Measurements from ENCODE around the gene HTR4. TPM values are rescaled to one million over a fixed set of nuclear protein-coding genes. Genes with fewer than 3 reads are reported as not detected.

The HTR4 gene
- total RNA-seq, 1 donor from 2014 or later, result not detected

DNA sequence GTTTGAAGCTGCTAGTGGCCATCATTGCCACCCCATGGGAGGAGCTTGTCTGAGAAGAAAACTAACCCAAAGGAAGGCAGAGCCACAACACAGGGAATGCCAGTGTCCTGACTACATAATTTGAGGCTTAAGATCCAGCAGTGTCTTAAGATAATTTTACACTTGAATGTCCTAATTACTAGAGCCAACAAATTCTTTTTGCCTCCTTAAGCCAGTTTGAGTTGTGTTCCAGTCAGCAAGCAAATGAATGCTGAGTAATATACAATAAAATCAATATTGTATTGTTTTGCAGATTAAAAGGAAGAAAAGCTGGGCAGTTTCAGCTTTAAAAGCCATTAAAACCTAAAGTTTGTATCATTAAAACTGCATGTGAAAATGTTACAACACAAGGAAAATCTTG lies 13.9 kb downstream of the HTR4 start:
- H3K27ac Mint-ChIP-seq (ENCODE audit: unreplicated experiment), result no peak overlapping the region
- H3K27me3 Mint-ChIP-seq (ENCODE audit: low read depth), result peaks cover 21% of the 10 kb centered on the region
- no peaks in the 10 kb centered on the region for H3K36me3 Mint-ChIP-seq (ENCODE audit: low read depth)
- DNase-seq (ENCODE audit: low spot score), result no peak
- TF ChIP-seq, protein P1, sequence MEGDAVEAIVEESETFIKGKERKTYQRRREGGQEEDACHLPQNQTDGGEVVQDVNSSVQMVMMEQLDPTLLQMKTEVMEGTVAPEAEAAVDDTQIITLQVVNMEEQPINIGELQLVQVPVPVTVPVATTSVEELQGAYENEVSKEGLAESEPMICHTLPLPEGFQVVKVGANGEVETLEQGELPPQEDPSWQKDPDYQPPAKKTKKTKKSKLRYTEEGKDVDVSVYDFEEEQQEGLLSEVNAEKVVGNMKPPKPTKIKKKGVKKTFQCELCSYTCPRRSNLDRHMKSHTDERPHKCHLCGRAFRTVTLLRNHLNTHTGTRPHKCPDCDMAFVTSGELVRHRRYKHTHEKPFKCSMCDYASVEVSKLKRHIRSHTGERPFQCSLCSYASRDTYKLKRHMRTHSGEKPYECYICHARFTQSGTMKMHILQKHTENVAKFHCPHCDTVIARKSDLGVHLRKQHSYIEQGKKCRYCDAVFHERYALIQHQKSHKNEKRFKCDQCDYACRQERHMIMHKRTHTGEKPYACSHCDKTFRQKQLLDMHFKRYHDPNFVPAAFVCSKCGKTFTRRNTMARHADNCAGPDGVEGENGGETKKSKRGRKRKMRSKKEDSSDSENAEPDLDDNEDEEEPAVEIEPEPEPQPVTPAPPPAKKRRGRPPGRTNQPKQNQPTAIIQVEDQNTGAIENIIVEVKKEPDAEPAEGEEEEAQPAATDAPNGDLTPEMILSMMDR (IDR thresholded peaks at IDR 0.05), result no peak
- no peak overlapping the region for H3K4me3 Mint-ChIP-seq (ENCODE audit: unreplicated experiment)
- H3K9me3 Mint-ChIP-seq (ENCODE audit: low read depth), result no peaks in the 10 kb centered on the region
- H3K4me1 Mint-ChIP-seq (ENCODE audit: low read depth), result no peaks in the 10 kb centered on the region

DNA sequence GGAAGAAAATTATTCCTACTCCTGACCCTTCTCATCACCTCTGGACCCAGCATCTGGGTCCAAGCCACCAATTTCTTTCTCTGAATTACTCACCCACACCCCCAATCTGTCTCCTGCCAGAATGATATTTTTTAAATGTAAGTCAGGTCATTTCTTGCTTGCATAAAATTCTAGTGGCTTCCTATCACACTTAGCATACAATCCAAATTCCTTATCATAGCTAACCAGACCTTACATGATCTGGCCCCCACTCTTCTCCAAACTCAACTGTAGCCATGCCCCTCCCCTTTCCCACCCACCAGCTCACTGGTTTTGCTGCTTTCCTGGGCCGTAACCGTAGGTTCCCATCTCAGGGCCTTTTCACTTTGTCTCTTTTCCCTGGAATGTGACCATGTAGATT lies 15.2 kb downstream of the HTR4 start:
- no peak overlapping the region for H3K27ac Mint-ChIP-seq (ENCODE audit: unreplicated experiment)
- H3K4me3 Mint-ChIP-seq (ENCODE audit: unreplicated experiment), result no peak overlapping the region
- no peaks in the 10 kb centered on the region for H3K4me1 Mint-ChIP-seq (ENCODE audit: low read depth)
- DNase-seq (ENCODE audit: low spot score), result no peak
- TF ChIP-seq, protein P1 (IDR thresholded peaks at IDR 0.05), result no peak
- no peaks in the 10 kb centered on the region for H3K9me3 Mint-ChIP-seq (ENCODE audit: low read depth)
- H3K36me3 Mint-ChIP-seq (ENCODE audit: low read depth), result no peaks in the 10 kb centered on the region
- peaks cover 21% of the 10 kb centered on the region for H3K27me3 Mint-ChIP-seq (ENCODE audit: low read depth)

DNA sequence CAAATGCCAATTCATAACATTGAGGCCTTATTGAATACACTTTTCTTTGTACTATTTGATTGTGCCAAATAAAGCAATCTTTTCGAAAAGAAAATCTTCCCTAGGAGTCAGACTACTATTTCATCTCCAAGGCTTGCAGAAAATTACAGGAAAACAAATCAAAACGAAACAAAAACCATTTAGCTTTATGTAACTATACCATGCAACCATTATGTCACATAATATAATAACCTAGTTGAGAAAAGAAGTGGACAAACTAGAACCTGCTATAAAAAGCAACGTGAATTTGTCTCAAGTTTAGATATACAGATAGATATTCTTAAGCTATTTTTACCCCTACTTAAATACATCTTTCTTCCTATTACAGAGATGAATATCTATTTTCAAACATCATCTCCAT lies 18.0 kb downstream of the HTR4 start:
- TF ChIP-seq, protein P1 (IDR thresholded peaks at IDR 0.05), result no peak
- DNase-seq (ENCODE audit: low spot score), result no peak
- Mint-ChIP-seq H3K27ac (ENCODE audit: unreplicated experiment) (no peak overlapping the region), H3K4me1 (ENCODE audit: low read depth) (no peaks in the 10 kb centered on the region), H3K4me3 (ENCODE audit: unreplicated experiment) (no peak overlapping the region), H3K9me3 (ENCODE audit: low read depth) (no peaks in the 10 kb centered on the region), H3K36me3 (ENCODE audit: low read depth) (no peaks in the 10 kb centered on the region), H3K27me3 (ENCODE audit: low read depth) (peaks cover 19% of the 10 kb centered on the region)

DNA sequence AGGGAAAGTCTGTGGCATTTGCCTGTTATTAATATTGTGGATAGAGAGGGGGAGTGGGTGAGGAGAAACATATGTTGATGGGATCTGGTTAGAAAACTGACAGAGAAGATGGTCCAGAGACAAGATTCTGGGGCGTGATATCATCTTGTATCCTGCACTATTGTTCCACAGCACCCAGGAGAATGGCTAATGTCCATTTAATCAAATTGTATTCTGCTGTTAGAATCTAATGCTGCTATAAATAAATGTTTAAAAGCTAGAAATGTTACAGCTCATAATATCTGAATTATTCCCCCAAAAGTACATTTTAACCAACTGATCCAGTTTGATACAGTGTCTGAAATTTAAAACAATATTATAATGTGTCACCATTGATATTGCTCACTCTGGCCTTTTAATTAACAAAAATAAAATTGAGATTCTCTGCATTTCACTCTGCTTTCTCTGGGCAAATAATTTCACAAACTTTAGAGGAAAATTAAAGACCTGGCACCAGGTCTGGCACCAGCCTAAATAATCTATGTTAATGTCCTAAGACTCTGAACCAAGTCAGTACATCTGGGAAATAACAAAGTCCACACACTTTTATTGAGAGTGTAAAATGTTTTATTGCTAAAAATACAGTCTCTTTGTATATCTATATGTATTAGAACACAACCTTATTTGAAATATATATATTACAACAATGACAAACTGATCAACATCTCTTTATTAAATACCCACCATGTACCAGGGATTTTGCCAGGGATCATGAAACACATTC lies 18.8 kb downstream of the HTR4 start:
- Mint-ChIP-seq H3K27me3 (ENCODE audit: low read depth) (peaks cover 22% of the 10 kb centered on the region), H3K27ac (ENCODE audit: unreplicated experiment) (no peak overlapping the region), H3K9me3 (ENCODE audit: low read depth) (no peaks in the 10 kb centered on the region), H3K4me3 (ENCODE audit: unreplicated experiment) (no peak overlapping the region), H3K36me3 (ENCODE audit: low read depth) (no peaks in the 10 kb centered on the region), H3K4me1 (ENCODE audit: low read depth) (no peaks in the 10 kb centered on the region)
- TF ChIP-seq, protein P1 (IDR thresholded peaks at IDR 0.05), result no peak
- no peak for DNase-seq (ENCODE audit: low spot score)

DNA sequence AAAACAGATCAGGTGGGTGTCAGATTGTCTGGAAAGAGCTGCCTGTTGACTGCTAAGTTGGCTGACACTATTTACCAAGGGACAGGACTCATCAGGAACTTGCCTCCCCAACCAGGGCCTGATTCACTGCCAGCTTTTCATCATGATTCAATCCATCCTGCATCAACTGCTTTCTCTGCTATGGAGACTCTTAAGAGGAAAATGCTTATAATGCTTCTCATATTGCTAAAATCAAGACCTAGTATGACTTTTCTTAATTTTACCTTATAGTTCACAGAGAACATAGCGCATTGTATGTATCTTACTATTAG lies 21.3 kb downstream of the HTR4 start:
- Mint-ChIP-seq H3K36me3 (ENCODE audit: low read depth) (no peaks in the 10 kb centered on the region), H3K27me3 (ENCODE audit: low read depth) (peaks cover 27% of the 10 kb centered on the region), H3K4me1 (ENCODE audit: low read depth) (no peaks in the 10 kb centered on the region), H3K4me3 (ENCODE audit: unreplicated experiment) (no peak overlapping the region), H3K27ac (ENCODE audit: unreplicated experiment) (no peak overlapping the region), H3K9me3 (ENCODE audit: low read depth) (no peaks in the 10 kb centered on the region)
- no peak for DNase-seq (ENCODE audit: low spot score)
- TF ChIP-seq, protein P1 (IDR thresholded peaks at IDR 0.05), result no peak

Data from chondrocyte (in vitro differentiated cells).